ENCODE measurements around the gene AKR7A3. TPM values are rescaled to one million over a fixed set of nuclear protein-coding genes. Genes with fewer than 3 reads are reported as not detected.

The AKR7A3 gene
- total and polyA plus RNA-seq, 8 donors, result 0.26 to 2.6 (median 1.7) TPM

GRCh38 chr1:19268445-19268844 lies 20.1 kb downstream of the AKR7A3 start:
- no peaks in the 10 kb centered on the region for H3K36me3 ChIP-seq
- peaks cover under 1 to 9% of the 10 kb centered on the region in 2 donors for H3K27me3 ChIP-seq
- no peak for DNase-seq
- no peak overlapping the region for H3K4me3 ChIP-seq
- no peaks in the 10 kb centered on the region for H3K9me3 ChIP-seq
- no peak overlapping the region for H3K27ac ChIP-seq
- intact Hi-C loops (cut with DNase I), result no loop called here
- no peak for ATAC-seq
- no peak for TF ChIP-seq CTCF (IDR thresholded peaks at IDR 0.05)
- H3K4me1 ChIP-seq, result no peaks in the 10 kb centered on the region

- no peak for TF ChIP-seq CTCF (IDR thresholded peaks at IDR 0.05)
- H3K27ac ChIP-seq, result no peak overlapping the region
- H3K27me3 ChIP-seq, result no peaks in the 10 kb centered on the region
- DNase-seq (no peak), ATAC-seq (no peak)
- no peaks in the 10 kb centered on the region for H3K9me3 ChIP-seq
- intact Hi-C loops (cut with DNase I), result no loop called here
- H3K4me1 ChIP-seq, result no peaks in the 10 kb centered on the region
- peaks cover 0 to 32% of the 10 kb centered on the region in 2 donors for H3K36me3 ChIP-seq
- no peak overlapping the region for H3K4me3 ChIP-seq
Observed at GRCh38 chr1:19262744-19263143, 25.8 kb downstream of the AKR7A3 start.

- Histone ChIP-seq H3K4me3 (no peak overlapping the region), H3K36me3 (peaks cover 0 to 39% of the 10 kb centered on the region in 2 donors), H3K27ac (no peak overlapping the region), H3K4me1 (no peaks in the 10 kb centered on the region), H3K27me3 (no peaks in the 10 kb centered on the region), H3K9me3 (no peaks in the 10 kb centered on the region)
- TF ChIP-seq CTCF (IDR thresholded peaks at IDR 0.05), result no peak
- no peak for ATAC-seq
- intact Hi-C loops (cut with DNase I), result no loop called here
- no peak for DNase-seq
Observed at GRCh38 chr1:19262047-19262446, 26.5 kb downstream of the AKR7A3 start.

DNA sequence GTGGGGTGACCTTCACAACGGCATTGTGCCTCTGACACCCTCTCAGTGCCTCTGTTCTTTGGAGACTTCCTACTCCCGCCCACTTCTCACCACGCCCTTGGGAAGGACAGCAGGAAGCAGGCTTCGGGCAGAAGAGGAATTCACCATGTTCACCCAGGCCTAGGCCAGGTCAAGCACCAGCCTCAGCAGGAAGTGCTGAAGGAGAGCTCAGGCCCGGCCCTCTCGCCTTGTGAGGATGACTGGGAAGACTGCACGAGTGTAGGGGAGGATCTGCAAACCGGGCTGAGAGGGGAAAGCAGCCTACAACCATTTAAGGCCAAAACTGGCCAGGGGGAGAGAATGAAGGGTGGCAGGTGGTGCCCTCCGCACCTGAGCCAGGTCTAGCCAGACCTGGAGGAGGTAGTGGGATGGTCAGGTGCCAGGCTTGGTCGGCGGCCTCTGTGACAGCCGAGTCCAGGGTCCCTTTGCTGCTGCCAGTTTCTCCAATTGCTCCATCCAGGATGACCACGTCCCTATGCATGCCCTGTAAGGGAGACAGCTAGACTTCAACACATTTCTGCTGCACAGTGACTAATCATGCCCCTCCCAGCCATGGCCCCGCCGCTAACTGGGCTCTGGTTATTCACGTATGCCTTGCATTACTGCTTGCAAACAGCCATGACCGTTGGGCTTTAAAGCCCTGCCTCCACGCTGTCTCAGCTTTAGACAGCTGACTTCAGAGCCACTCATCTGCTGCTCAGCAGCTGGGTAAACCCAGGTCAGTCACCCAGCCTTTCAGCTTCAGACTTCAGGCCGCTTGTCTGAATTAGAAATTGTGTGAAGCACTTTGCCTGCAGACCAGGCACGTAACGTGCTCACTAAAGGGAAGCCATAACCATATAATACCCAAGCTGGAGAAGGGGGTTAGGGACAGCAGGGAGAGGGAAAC lies 28.1 kb downstream of the AKR7A3 start:
- H3K27ac ChIP-seq, result no peak overlapping the region
- intact Hi-C loops (cut with DNase I), result no loop called here
- H3K36me3 ChIP-seq, result peaks cover 0 to 54% of the 10 kb centered on the region in 2 donors

More for the DNA sequence above, 28.1 kb downstream of the AKR7A3 start:
- Histone ChIP-seq H3K27me3 (no peaks in the 10 kb centered on the region), H3K4me3 (no peak overlapping the region), H3K4me1 (no peaks in the 10 kb centered on the region), H3K9me3 (no peaks in the 10 kb centered on the region)
- ATAC-seq (peak; percentile 53), DNase-seq (peak in 1 of 4 donors; percentile 40)
- no peak for TF ChIP-seq CTCF (IDR thresholded peaks at IDR 0.05)
